HFF-Myc (cell line): ENCODE measurements around the gene RPS6KA5.
"Not testable (repeated sequence)": the region's sequence is repeated elsewhere in the genome, so short reads cannot be mapped to it uniquely, and the experiment has no call there.

Source experiments
- DNase-seq: peaks from one replicate; pipeline ENCODE4 v3.0.0-alpha.2; 2011; ENCODE audit warnings: low read depth; ENCODE audit errors: extremely low read depth
- H3K4me3 ChIP-seq: replicated peaks from 2 replicates; pipeline ENCODE4 v1.5.1; 2011; ENCODE audit warnings: low read depth, mild to moderate bottlenecking, control low read depth, low read length
- CTCF ChIP-seq: IDR thresholded peaks from 2 replicates; pipeline ENCODE4 v1.5.1; 2012; ENCODE audit warnings: mild to moderate bottlenecking, low read depth, low read length, control low read depth; ENCODE audit errors: missing control alignments

The RPS6KA5 gene

GRCh38 chr14:91046488-91047072 lies 13.9 kb downstream of the RPS6KA5 start:
- no peak for TF ChIP-seq CTCF
- no peak overlapping the region for H3K4me3 ChIP-seq
- DNase-seq = no peak

- H3K4me3 ChIP-seq = no peak overlapping the region
- no peak for DNase-seq
- no peak for TF ChIP-seq CTCF
Measured at GRCh38 chr14:91041450-91041849, 19.0 kb downstream of the RPS6KA5 start.

- no peak for TF ChIP-seq CTCF
Measured at GRCh38 chr14:91040545-91040944, 19.9 kb downstream of the RPS6KA5 start.

GRCh38 chr14:91038439-91038838 lies 22.0 kb downstream of the RPS6KA5 start:
- H3K4me3 ChIP-seq = no peak overlapping the region
- TF ChIP-seq CTCF = no peak
- no peak for DNase-seq

More at GRCh38 chr14:91040545-91040944, 19.9 kb downstream of the RPS6KA5 start:
- DNase-seq = no peak
- no peak overlapping the region for H3K4me3 ChIP-seq

GRCh38 chr14:91036741-91037469 lies 23.5 kb downstream of the RPS6KA5 start:
- TF ChIP-seq CTCF = no peak
- no peak for DNase-seq

GRCh38 chr14:91035855-91036254 lies 24.6 kb downstream of the RPS6KA5 start:
- DNase-seq = no peak
- TF ChIP-seq CTCF = no peak
- no peak overlapping the region for H3K4me3 ChIP-seq

More at GRCh38 chr14:91036741-91037469, 23.5 kb downstream of the RPS6KA5 start:
- no peak overlapping the region for H3K4me3 ChIP-seq

GRCh38 chr14:91034379-91034778 lies 26.1 kb downstream of the RPS6KA5 start:
- not testable (repeated sequence) for DNase-seq, H3K4me3 ChIP-seq
